Measurements from ENCODE around the gene KRTAP2-1. TPM values are rescaled to one million over a fixed set of nuclear protein-coding genes. Genes with fewer than 3 reads are reported as not detected.
"Not testable (repeated sequence)": the region's sequence is repeated elsewhere in the genome, so short reads cannot be mapped to it uniquely, and the experiment has no call there.

KRTAP2-1 gene
- total RNA-seq, 4 donors from 2014 or later: not detected

- H3K4me3 ChIP-seq: no peak overlapping the region
- H3K9me3 ChIP-seq: no peaks in the 10 kb centered on the region
- TF ChIP-seq POLR2A (IDR thresholded peaks at IDR 0.05) (no peak), CTCF (IDR thresholded peaks at IDR 0.05) (no peak)
- peaks cover 0 to 13% (median 0%) of the 10 kb centered on the region in 4 donors for H3K27me3 ChIP-seq
- DNase-seq: no peak
- H3K36me3 ChIP-seq: no peaks in the 10 kb centered on the region
- peaks cover 0 to 34% (median 4%) of the 10 kb centered on the region in 3 donors for H3K4me1 ChIP-seq
- no peak overlapping the region for H3K27ac ChIP-seq
- WGBS, 2 donors: 86 to 97% methylated on average over 3 of the region's 3 CpGs
- intact Hi-C loops (cut with DNase I): no loop called here
These were observed 42.7 kb downstream of the KRTAP2-1 start for GRCh38 chr17:41004397-41004796.

- DNase-seq: no peak
- Histone ChIP-seq H3K36me3 (no peaks in the 10 kb centered on the region), H3K27ac (no peak overlapping the region), H3K4me1 (peaks cover 0 to 29% (median 4%) of the 10 kb centered on the region in 3 donors), H3K4me3 (no peak overlapping the region), H3K9me3 (no peaks in the 10 kb centered on the region), H3K27me3 (peaks cover 0 to 16% (median 0%) of the 10 kb centered on the region in 4 donors)
- intact Hi-C loops (cut with DNase I): no loop called here
- WGBS, 2 donors: 53% methylated on average over 4 of the region's 4 CpGs
- TF ChIP-seq POLR2A (IDR thresholded peaks at IDR 0.05): no peak
- TF ChIP-seq CTCF (IDR thresholded peaks at IDR 0.05): no peak
These were observed 43.2 kb downstream of the KRTAP2-1 start for GRCh38 chr17:41003926-41004325.

- DNase-seq: no peak
- WGBS, 2 donors: 24 to 32% methylated on average over 5 of the region's 5 CpGs
- Histone ChIP-seq H3K4me3 (no peak overlapping the region), H3K36me3 (no peaks in the 10 kb centered on the region), H3K27me3 (peaks cover 0 to 24% (median 0%) of the 10 kb centered on the region in 4 donors), H3K4me1 (peaks cover 0 to 25% (median 4%) of the 10 kb centered on the region in 3 donors), H3K27ac (peak overlapping the region in 3 of 4 donors; percentile 33 to 78 (median 62)), H3K9me3 (no peaks in the 10 kb centered on the region)
- no peak for TF ChIP-seq POLR2A (IDR thresholded peaks at IDR 0.05)
- no peak for TF ChIP-seq CTCF (IDR thresholded peaks at IDR 0.05)
- intact Hi-C loops (cut with DNase I): no loop called here
These were observed 44.3 kb downstream of the KRTAP2-1 start for GRCh38 chr17:41002814-41003213.

GRCh38 chr17:41001795-41002194, 45.3 kb downstream of the KRTAP2-1 start:
- H3K27ac ChIP-seq: peak overlapping the region in 2 of 4 donors; percentile 23 to 78
- H3K9me3 ChIP-seq: no peaks in the 10 kb centered on the region
- H3K27me3 ChIP-seq: peaks cover 0 to 34% (median 0%) of the 10 kb centered on the region in 4 donors
- no peak for DNase-seq
- intact Hi-C loops (cut with DNase I): no loop called here
- peaks cover 0 to 25% (median 4%) of the 10 kb centered on the region in 3 donors for H3K4me1 ChIP-seq
- no peak overlapping the region for H3K4me3 ChIP-seq
- no peaks in the 10 kb centered on the region for H3K36me3 ChIP-seq
- 77 to 82% methylated on average over 4 of the region's 4 CpGs for WGBS, 2 donors
- TF ChIP-seq CTCF (IDR thresholded peaks at IDR 0.05) (no peak), POLR2A (IDR thresholded peaks at IDR 0.05) (no peak)

GRCh38 chr17:40999563-40999962, 47.6 kb downstream of the KRTAP2-1 start, which contains the start of gene KRTAP3-2:
Gene KRTAP3-2 (minus strand): TSS chr17:40999906. CDS start chr17:40999853, 53 bp downstream.
- 66 to 95% methylated on average over 4 to 6 of the region's 6 CpGs for WGBS, 2 donors
- H3K9me3 ChIP-seq; DNase-seq; H3K27ac ChIP-seq; H3K4me3 ChIP-seq; H3K36me3 ChIP-seq; intact Hi-C loops (cut with DNase I): not testable (repeated sequence)
- Histone ChIP-seq H3K27me3 (peaks cover 0 to 40% (median 0%) of the 10 kb centered on the region in 4 donors), H3K4me1 (peaks cover 0 to 25% (median 4%) of the 10 kb centered on the region in 3 donors)

GRCh38 chr17:40997361-40997760, 49.8 kb downstream of the KRTAP2-1 start:
- no peak for DNase-seq
- Histone ChIP-seq H3K4me1 (peaks cover 0 to 5% (median 0%) of the 10 kb centered on the region in 3 donors), H3K9me3 (no peaks in the 10 kb centered on the region), H3K36me3 (no peaks in the 10 kb centered on the region), H3K27ac (no peak overlapping the region), H3K4me3 (no peak overlapping the region), H3K27me3 (peaks cover 0 to 60% (median 0%) of the 10 kb centered on the region in 4 donors)
- TF ChIP-seq POLR2A (IDR thresholded peaks at IDR 0.05) (no peak), CTCF (IDR thresholded peaks at IDR 0.05) (no peak)
- intact Hi-C loops (cut with DNase I): no loop called here
- WGBS, 2 donors: 66 to 80% methylated on average over 2 of the region's 2 CpGs
